ENCODE measurements around the gene PAXIP1. TPM values are rescaled to one million over a fixed set of nuclear protein-coding genes. Genes with fewer than 3 reads are reported as not detected.
"Not testable (repeated sequence)": the region's sequence is repeated elsewhere in the genome, so short reads cannot be mapped to it uniquely, and the experiment has no call there.

The PAXIP1 gene
- total RNA-seq, 6 experiments from 2014 or later = 6.2 to 6.6 (median 6.4) TPM

- Histone ChIP-seq H3K27ac (no peak overlapping the region), H3K9me3 (no peaks in the 10 kb centered on the region), H3K4me3 (no peak overlapping the region), H3K27me3 (no peaks in the 10 kb centered on the region), H3K36me3 (no peaks in the 10 kb centered on the region), H3K4me1 (no peaks in the 10 kb centered on the region)
- WGBS (ENCODE audit: insufficient coverage, low coverage, low lambda C conversion rate, missing lambda C conversion rate) = 56% methylated on average over 4 of the region's 4 CpGs
- intact Hi-C loops (cut with DNase I) = no loop called here
- no peak for DNase-seq
- no peak for ATAC-seq
- TF ChIP-seq CTCF (IDR thresholded peaks at IDR 0.05) (no peak), POLR2A (IDR thresholded peaks at IDR 0.05) (no peak)
Measured at GRCh38 chr7:155038335-155038734, 35.4 kb upstream of the PAXIP1 start.

- H3K9me3 ChIP-seq; ATAC-seq; intact Hi-C loops (cut with DNase I); H3K4me3 ChIP-seq; H3K4me1 ChIP-seq; H3K36me3 ChIP-seq; H3K27me3 ChIP-seq; H3K27ac ChIP-seq; DNase-seq: not testable (repeated sequence)
- WGBS (ENCODE audit: insufficient coverage, low coverage, low lambda C conversion rate, missing lambda C conversion rate) = 76% methylated on average over 8 of the region's 15 CpGs
Measured at GRCh38 chr7:155034495-155034894, 31.6 kb upstream of the PAXIP1 start.

DNA sequence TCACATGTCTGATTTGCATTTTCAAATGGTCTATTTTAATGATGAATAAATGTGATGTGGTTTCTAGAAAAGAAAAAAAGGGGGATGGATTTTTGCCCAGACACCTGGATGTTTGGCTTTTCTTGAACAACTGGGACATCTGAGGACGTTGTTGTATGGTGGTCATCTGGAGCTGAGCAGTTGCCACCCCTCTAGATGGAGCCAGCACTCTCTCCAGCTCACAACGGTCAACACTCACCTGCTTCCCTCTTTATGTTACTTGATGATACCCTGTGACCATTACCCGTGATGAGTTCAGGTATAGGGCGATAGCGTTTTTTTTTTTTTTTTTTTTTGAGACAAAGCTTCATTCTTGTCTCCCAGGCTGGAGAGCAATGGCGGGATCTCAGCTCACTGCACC, 30.1 kb upstream of the PAXIP1 start:
- TF ChIP-seq CTCF (IDR thresholded peaks at IDR 0.05) (no peak), POLR2A (IDR thresholded peaks at IDR 0.05) (no peak)
- no peak overlapping the region for H3K27ac ChIP-seq
- no peak overlapping the region for H3K4me3 ChIP-seq
- intact Hi-C loops (cut with DNase I) = no loop called here
- ATAC-seq (peak in 2 of 4 donors; percentile 36 to 47), DNase-seq (no peak)
- H3K27me3 ChIP-seq = no peaks in the 10 kb centered on the region
- H3K4me1 ChIP-seq = no peaks in the 10 kb centered on the region
- no peaks in the 10 kb centered on the region for H3K36me3 ChIP-seq
- 28% methylated on average over 4 of the region's 6 CpGs for WGBS (ENCODE audit: insufficient coverage, low coverage, low lambda C conversion rate, missing lambda C conversion rate)
- H3K9me3 ChIP-seq = no peaks in the 10 kb centered on the region

- Histone ChIP-seq H3K9me3 (no peaks in the 10 kb centered on the region), H3K4me3 (no peak overlapping the region), H3K27ac (no peak overlapping the region), H3K4me1 (no peaks in the 10 kb centered on the region), H3K27me3 (no peaks in the 10 kb centered on the region), H3K36me3 (no peaks in the 10 kb centered on the region)
- ATAC-seq = no peak
- TF ChIP-seq CTCF (IDR thresholded peaks at IDR 0.05) = no peak
- TF ChIP-seq POLR2A (IDR thresholded peaks at IDR 0.05) = no peak
- DNase-seq = no peak
- WGBS (ENCODE audit: insufficient coverage, low coverage, low lambda C conversion rate, missing lambda C conversion rate) = 71% methylated on average over 1 of the region's 1 CpG
- intact Hi-C loops (cut with DNase I) = no loop called here
Measured at GRCh38 chr7:155027879-155028278, 25.0 kb upstream of the PAXIP1 start.

DNA sequence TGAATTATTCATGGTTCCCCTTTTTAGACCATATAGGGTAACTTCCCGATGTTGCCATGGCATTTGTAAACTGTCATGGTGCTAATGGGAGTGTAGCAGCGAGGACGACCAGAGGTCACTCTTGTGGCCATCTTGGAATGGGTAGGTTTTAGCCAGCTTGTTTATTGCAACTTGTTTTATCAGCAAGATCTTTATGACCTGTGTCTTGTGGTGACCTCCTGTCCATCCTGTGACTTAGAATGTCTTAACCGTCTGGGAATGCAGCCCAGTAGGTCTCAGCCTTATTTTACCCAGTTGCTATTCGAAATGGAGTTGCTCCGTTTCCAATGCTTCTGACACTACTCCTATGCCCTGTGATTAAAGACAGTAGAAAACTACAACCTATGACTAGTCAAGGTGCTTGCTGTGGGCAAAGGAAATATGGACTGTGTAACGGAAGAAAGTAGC, 18.8 kb upstream of the PAXIP1 start:
- no peaks in the 10 kb centered on the region for H3K9me3 ChIP-seq
- no peak overlapping the region for H3K4me3 ChIP-seq
- H3K27me3 ChIP-seq = no peaks in the 10 kb centered on the region
- H3K36me3 ChIP-seq = no peaks in the 10 kb centered on the region
- no peaks in the 10 kb centered on the region for H3K4me1 ChIP-seq
- 71% methylated on average over 7 of the region's 7 CpGs for WGBS (ENCODE audit: insufficient coverage, low coverage, low lambda C conversion rate, missing lambda C conversion rate)
- no peak for ATAC-seq
- intact Hi-C loops (cut with DNase I) = no loop called here
- TF ChIP-seq CTCF (IDR thresholded peaks at IDR 0.05) = no peak
- no peak for TF ChIP-seq POLR2A (IDR thresholded peaks at IDR 0.05)
- H3K27ac ChIP-seq = no peak overlapping the region
- DNase-seq = no peak

All from right lobe of liver (tissue), 6 donors.